Ammon's horn (tissue), 1 donor: ENCODE measurements around the gene TRPM2.
"Not testable (repeated sequence)": the region's sequence is repeated elsewhere in the genome, so short reads cannot be mapped to it uniquely, and the experiment has no call there.

Source experiments
- DNase-seq: peaks from one replicate; pipeline ENCODE4 v3.0.0-alpha.2; 2016; ENCODE audit warnings: low spot score

TRPM2 gene

GRCh38 chr21:44354775-44355771, 1.7 kb downstream of the TRPM2 start:
- no peak for DNase-seq

DNA sequence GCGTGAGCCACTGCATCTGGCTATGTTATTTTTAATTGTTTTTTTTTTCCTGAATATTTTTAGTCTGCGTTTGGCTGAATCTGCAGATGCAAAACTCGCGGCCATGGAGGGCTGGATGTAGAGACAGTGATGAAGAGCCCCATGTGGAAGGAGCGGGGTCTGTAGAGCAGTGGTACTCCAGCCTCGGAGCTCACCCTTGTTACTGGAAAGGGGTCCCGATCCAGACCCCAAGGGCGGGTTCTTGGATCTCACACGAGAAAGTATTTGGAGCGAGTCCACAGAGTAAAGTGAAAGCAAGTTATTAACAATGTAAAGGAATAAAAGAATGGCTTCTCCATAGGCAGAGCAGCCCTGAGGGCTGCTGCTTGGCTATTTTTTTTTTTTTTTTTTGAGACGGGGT, 2.7 kb downstream of the TRPM2 start:
- DNase-seq, result no peak

DNA sequence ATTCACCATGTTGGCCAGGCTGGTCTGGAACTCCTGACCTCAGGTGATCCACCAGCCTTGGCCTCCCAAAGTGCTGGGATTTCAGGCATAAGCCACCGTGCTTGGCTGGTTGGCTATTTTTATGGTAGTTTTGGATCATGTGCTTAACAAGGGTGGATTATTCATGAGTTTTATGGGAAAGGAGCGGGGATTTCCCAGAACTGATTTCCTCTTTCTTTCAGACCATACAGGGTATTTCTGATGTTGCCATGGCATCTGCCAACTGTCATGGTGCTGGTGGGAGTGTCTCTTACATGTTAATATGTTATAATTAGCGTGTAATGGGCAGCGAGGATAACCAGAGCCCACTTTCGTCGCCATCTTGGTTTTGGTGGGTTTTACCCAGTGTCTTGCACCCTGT, 3.2 kb downstream of the TRPM2 start:
- DNase-seq, result no peak

- no peak for DNase-seq
These were observed 3.8 kb downstream of the TRPM2 start for GRCh38 chr21:44357064-44357837.

- no peak for DNase-seq
These were observed 6.0 kb downstream of the TRPM2 start for GRCh38 chr21:44359396-44359795.

DNA sequence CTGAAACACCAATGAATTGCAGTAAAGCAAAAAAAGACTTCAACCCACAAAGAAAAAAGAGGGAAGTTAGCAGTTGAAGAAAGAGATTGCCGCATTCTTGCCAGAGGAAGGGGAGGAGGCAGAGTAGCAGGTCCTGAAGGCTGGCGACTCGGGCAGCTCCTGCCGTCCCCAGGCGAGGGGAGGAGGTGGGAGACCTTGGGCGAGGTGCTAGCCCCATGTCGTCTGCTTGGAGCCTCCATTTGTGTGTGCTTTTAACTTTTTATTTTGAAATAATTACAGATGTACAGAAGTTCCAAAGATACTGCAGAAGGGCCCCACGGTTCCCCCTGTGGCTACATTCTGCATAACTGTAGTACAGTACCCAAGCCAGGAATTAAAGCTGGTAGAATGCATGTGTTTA, 6.7 kb downstream of the TRPM2 start:
- no peak for DNase-seq

DNA sequence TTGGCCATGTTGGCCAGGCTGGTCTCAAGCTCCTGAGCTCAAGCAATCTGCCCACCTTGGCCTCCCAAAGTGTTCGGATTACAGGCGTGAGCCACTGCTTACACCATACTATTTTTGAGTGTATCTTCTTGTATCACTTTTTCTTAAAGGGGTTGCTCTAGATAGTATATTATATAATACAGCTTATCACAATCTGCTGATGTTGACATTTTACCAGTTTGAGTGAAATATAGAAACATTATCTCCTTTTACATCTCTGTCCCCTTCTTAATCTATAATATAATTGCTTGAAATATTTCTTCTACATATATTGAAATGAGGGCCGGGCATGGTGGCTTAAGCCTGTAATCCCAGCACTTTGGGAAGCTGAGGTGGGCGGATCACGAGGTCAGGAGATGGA, 8.5 kb downstream of the TRPM2 start:
- not testable (repeated sequence) for DNase-seq

- no peak for DNase-seq
These were observed 9.9 kb downstream of the TRPM2 start for GRCh38 chr21:44363278-44363677.

GRCh38 chr21:44364151-44365053, 11.0 kb downstream of the TRPM2 start:
- DNase-seq, result no peak

- DNase-seq, result no peak
These were observed 12.0 kb downstream of the TRPM2 start for GRCh38 chr21:44365251-44365966.

GRCh38 chr21:44365967-44366585, 12.7 kb downstream of the TRPM2 start:
- no peak for DNase-seq

- DNase-seq, result no peak
These were observed 13.3 kb downstream of the TRPM2 start for GRCh38 chr21:44366586-44367211.

DNA sequence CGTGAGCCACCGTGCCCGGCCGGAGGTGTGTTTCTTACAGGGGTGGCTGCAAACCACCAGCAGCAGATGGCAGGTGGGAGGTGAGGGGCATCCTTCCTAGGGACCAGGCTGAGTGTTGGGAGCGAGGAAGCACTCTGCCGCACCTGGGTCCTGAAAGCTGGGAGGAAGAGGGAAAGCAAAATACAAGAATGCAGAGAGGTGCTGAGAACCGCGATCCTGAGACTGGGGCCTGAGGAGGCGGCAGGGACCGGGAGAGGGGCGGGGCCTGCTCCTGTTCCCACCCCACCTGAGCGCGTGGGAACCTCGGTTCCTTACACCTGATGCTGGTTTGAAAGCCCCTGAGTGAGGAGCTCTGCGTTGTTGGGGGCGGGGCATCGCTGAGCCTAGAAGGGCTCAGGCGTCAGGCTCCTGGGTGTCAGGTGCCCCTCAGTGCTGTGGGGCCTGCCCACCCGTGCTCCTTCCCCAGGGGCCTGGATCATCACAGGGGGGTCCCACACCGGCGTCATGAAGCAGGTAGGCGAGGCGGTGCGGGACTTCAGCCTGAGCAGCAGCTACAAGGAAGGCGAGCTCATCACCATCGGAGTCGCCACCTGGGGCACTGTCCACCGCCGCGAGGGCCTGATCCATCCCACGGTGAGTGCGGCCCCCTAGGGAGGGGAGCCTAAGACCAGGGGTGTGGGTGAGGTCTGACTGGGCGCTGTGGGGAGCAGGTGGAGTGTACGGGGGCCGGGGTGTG, 15.5 kb downstream of the TRPM2 start:
- no peak for DNase-seq

DNA sequence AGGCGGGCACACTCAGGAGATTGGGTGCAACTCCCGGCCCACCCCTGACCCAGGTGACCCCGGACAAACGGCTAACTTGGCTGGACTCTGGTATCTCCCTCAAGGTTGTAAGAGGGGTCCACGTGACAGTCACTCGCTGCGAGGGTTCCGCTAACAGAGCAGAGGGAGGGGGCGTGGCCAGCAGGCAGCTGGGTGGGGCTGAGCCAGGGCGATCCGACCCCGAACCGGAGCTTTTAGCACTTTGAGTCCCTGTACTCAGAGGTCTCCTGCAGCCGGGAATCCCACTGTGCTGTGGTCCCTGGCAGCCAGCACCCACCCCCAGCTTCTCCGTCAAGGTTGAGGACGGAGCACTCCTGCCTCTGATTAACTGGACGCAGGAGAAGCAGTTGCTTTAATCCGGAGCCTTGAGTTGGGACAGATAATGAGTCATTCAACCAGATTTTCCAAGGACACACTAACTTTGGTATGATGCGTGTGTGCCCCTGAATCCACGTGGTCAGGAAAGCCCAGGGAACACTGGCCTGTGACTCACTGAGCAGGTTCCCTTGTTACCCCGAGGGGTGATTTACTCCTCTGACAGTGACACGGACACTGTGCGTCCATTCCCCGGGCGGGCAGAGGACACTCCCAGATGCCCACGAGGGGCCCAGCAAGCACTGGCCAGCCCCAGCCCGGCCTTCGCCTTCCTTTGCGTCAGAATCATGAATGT, 16.8 kb downstream of the TRPM2 start:
- peak; percentile 1 for DNase-seq

- no peak for DNase-seq
These were observed 17.5 kb downstream of the TRPM2 start for GRCh38 chr21:44370786-44371410.

GRCh38 chr21:44371596-44371995, 18.2 kb downstream of the TRPM2 start:
- no peak for DNase-seq

GRCh38 chr21:44372616-44373015, 19.2 kb downstream of the TRPM2 start:
- DNase-seq, result no peak

GRCh38 chr21:44374601-44375280, 21.3 kb downstream of the TRPM2 start:
- DNase-seq, result no peak
